Stimulated activated CD4-positive, alpha-beta T cell treated with anti-CD3 and anti-CD28 coated beads, Interleukin-4, amount 100 ng/mL, for 48 hours (primary cell): ENCODE data around the gene HRH3.

Experiments used
- DNase-seq, 2 donors: peaks; one replicate each; pipeline ENCODE4 v3.0.0-alpha.2; 2020; ENCODE audit warnings: low read depth in 2 of 2

Gene HRH3

DNA sequence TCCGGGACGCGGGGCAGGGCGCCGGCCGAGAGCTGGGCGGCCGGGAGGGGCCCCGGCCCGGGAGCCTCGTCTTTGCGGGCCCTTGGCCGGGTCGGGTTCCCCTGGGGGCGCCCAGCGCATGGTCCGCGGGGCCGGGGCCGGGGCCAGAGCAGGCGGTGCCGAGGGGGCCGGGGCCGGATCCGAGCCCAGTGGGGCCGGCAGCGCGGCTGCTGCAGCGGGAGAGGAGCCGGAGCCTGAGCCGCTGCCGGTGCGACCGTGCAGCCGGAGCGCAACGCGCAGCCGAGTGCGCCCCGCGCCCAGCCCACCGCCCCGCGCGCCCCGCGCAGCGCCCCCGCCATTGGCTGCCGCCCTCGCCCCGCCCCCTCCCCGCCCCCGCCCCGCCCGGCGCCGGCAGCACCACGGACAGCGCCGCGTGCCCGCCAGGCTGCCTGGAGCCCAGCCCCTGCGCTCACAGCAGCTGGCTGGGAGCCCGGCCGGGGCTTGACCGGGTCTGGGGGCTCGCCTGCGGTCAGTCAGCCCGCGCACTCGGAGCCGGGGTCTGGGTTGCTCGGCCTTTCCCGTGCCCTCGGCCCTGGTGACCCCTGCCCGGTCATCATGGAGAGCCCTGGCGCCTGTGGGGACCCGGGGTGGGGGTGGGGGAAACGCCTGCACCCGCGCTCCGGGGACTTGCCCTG, at the start of gene HRH3:
TSS of gene HRH3 (minus strand) at position 287 of the 674 bp plus-strand sequence. CDS start 308 bp downstream, outside the sequence.
- DNase-seq: peak in 1 of 2 donors; percentile 17

DNA sequence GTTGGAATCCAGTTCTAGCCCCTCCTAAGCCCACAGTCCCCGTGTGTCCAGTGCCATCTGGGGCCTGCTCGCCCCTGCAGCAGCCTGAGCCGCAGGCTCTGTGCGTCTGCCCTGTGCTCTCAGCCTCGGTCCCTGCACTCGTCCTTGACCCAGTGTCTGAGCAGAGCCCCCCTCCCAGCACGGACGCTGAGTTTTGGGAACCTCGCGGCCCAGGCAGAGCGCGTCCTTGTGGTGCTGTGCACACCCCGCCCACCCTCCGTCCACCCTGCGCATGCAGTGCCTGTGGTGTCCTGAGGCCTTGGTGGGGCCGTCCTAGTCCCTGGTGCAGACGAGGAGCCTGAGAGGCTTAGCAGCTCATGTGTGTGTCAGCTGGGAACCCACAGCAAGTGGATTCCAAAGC, 49.8 kb upstream of the HRH3 start:
- DNase-seq: no peak

GRCh38 chr20:62269378-62269777, 49.3 kb upstream of the HRH3 start:
- DNase-seq: no peak

- no peak for DNase-seq
Measured at GRCh38 chr20:62268228-62268900, 48.3 kb upstream of the HRH3 start.

GRCh38 chr20:62267543-62267942, 47.5 kb upstream of the HRH3 start:
- no peak for DNase-seq

DNA sequence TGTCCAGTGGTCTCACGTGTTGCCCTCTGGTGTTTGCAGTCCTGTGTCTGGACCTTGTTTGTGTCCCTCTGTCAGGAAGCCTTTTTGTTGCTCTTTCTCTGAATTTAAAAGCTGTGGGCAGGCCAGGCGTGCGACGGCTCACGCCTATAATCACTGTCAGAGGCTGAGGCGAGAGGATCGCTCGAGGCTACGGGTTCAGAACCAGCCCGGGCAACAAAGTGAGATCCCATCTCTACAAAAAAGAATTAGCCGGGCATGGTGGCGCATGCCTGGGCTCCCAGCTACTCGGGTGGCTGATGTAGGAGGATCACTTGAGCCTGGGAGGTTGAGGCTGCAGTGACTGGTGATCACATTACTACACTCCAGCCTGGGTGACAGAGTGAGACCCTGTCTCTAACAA, 46.8 kb upstream of the HRH3 start:
- no peak for DNase-seq

DNA sequence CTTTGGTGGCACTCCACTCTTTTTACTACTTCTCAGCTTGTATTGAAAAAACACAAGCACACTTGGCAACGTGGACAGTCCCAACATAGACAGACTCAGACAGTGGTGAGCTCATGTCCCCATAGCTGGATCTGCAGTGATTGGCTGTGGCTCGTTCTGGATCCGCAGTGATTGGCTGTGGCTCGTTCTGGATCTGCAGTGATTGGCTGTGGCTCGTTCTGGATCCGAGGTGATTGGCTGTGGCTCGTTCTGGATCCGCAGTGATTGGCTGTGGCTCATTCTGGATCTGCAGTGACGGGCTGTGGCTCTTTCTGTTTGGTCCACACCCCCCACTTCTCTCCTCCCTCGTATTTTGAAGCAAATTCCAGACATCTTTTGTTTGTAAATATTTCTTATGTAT, 46.3 kb upstream of the HRH3 start:
- no peak for DNase-seq

DNA sequence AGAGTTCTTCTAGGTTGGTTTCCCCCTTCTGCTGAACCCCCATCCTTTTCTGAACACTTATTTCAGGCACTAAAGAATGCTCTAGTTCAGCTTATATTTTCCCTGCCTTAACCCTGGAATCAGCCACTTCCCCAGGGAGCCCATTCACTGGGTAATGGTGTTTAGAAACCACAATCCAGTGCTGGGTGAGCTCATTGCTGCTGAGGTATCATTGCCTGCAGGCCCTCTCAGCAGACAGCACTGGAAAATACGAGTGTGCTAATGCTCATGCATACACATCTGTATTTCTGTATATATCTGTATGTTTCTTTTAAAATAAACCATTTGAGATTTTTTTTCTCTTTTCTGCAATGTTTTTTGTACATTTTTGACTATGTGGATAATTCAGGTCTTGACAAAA, 45.3 kb upstream of the HRH3 start:
- no peak for DNase-seq

DNA sequence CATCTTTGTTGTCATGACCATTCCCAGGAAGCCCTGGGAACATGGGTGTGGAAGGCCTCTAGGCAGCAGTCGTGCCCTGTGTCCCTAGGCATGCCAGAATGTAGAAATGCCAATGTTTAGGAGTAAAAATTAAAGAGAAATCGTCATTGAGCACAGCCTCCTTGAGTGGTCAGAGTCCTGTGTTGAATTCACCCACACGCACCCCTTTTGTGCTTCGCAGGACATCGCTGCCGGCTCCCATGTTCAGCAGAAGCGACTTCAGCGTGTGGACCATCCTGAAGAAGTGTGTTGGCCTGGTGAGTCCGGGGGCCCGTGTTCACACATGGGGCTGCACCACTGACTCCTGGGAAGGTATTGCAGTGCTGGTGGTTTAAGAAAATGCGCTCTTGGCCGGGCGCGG, 43.3 kb upstream of the HRH3 start:
- DNase-seq: no peak

- no peak for DNase-seq
Measured at GRCh38 chr20:62262064-62262463, 42.0 kb upstream of the HRH3 start.

DNA sequence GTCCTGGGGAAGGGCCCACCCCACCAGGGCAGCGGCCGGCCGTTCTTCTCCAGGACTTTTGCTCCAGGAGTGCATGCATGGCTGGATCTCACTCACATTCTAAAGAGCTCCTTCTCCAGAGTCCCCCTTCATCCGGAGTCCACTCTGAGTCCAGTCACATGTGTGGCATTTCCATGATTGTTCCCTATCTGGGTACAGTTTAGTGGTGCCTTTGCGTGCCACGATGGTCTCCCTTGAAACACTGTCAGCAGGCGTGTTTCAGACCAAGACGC, 39.2 kb upstream of the HRH3 start:
- no peak for DNase-seq

GRCh38 chr20:62258499-62259293, 38.6 kb upstream of the HRH3 start:
- DNase-seq: no peak

GRCh38 chr20:62255976-62256375, 35.9 kb upstream of the HRH3 start:
- DNase-seq: no peak

- no peak for DNase-seq
Measured at GRCh38 chr20:62254021-62254724, 34.1 kb upstream of the HRH3 start.

DNA sequence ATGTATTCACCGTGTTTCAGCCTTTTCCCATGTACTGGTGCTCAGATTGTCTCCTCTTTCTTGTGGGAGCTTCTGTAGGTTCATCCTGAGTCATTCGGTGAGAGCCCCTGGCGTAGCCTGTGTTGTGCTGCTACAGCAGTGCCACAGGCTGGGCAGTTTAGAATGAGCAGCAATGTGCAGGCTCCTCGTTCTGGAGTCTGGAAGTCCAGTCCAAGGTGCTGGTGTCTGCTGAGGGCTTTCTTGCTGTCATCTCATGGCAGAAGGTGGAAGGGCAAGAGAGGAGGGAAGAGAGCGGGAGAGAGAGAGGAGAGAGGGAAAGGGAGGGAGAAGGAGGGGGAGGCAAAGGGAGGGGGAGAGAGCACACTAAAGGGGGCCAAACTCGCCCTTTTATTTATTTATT, 33.3 kb upstream of the HRH3 start:
- no peak for DNase-seq

DNA sequence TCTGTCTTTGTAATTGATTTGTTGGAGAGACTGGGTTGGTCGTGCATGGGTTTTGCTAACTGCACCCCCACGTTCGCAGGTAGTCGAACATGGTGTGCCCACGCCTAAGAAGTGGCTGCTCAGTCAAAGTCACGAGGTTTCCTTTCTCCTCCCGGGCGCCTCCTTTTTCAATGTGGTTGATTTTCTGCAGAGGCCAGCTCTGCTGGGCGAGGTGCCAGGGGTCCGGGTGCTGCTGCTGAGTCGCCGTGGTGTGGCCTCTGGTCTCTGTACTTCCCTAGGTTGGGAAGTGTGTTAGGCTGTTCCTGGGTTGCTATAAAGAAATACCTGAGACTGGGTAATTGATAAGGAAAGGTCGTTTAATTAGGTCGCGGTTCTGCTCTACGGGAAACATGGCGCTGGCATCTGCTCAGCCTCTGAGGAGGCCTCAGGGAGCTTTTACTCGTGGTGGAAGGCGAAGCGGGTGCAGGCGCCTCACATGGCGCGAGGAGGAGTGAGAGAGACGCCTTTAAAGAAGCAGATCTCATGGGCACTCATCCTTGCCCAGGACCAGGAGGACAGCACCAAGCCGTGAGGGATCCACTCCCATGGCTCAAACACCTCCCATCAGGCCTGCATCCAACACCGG, 32.4 kb upstream of the HRH3 start:
- DNase-seq: no peak

- no peak for DNase-seq
Measured at GRCh38 chr20:62248890-62249560, 28.9 kb upstream of the HRH3 start.

- DNase-seq: no peak
Measured at GRCh38 chr20:62246872-62247652, 27.0 kb upstream of the HRH3 start.

- DNase-seq: no peak
Measured at GRCh38 chr20:62246431-62246830, 26.4 kb upstream of the HRH3 start.

DNA sequence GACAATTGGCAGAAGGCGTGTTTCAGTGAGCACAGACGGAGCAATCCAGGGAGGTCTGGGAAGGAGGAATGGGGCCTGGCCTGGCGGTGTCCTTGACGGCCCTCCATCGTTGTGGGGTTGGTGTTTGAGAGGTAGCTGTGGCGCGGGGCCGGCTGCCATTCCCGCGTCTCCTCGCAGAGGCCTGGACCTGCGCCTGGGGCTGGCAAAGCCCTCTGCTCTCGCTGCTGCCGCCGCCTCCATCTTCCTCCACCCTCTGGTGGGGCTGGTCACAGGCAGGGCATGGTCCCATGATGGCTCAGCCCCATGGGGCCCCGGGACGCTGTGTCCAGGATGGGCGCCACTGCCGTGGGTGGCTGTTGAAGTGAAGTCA, 25.8 kb upstream of the HRH3 start:
- no peak for DNase-seq

GRCh38 chr20:62244644-62245108, 24.6 kb upstream of the HRH3 start:
- DNase-seq: no peak
